PFSK-1 (cell line): Measurements from ENCODE around the gene SIVA1.
A peak's percentile ranks its signal among the peaks of the same experiment; 100 is the strongest.

ENCODE experiments used
- FOXP2 ChIP-seq: optimal IDR thresholded peaks from 2 replicates; pipeline ENCODE3; 2011; ENCODE audit warnings: borderline replicate concordance, control low read depth, inconsistent platforms; ENCODE audit not compliant: insufficient read depth; ENCODE audit errors: extremely low read length, extremely low read depth
- POLR2AphosphoS5 ChIP-seq: IDR thresholded peaks from 2 replicates; pipeline ENCODE4 v1.6.1; 2012; ENCODE audit warnings: low read depth, mild to moderate bottlenecking, control low read depth, low read length, moderate library complexity
- REST ChIP-seq, 2 experiments: IDR thresholded peaks; 2 replicates each; pipeline versions ENCODE4 v1.6.1 to v1.8.0; 2011 to 2012; ENCODE audit warnings: low read depth in 2 of 2, low read length in 2 of 2, control low read depth in 1 of 2, inconsistent platforms in 1 of 2, mild to moderate bottlenecking in 1 of 2, moderate library complexity in 1 of 2; ENCODE audit not compliant: insufficient read depth in 1 of 2
- SIN3A ChIP-seq: IDR thresholded peaks from 2 replicates; pipeline ENCODE4 v1.6.1; 2012; ENCODE audit warnings: mild to moderate bottlenecking, low read length, moderate library complexity, borderline replicate concordance; ENCODE audit not compliant: insufficient read depth
- TAF1 ChIP-seq: IDR thresholded peaks from 2 replicates; pipeline ENCODE4 v1.6.1; 2012; ENCODE audit warnings: low read length, control low read depth, borderline replicate concordance; ENCODE audit not compliant: insufficient read depth

SIVA1 gene

GRCh38 chr14:104792101-104792884, 39.3 kb downstream of the SIVA1 start:
- no peak for TF ChIP-seq FOXP2
- TF ChIP-seq TAF1, result no peak
- no peak for TF ChIP-seq SIN3A
- no peak for TF ChIP-seq POLR2AphosphoS5
- TF ChIP-seq REST (IDR thresholded peaks at IDR 0.05; ENCODE audit: insufficient read depth in 1 of 2, low read depth in 2 of 2, low read length in 2 of 2), result no peak

GRCh38 chr14:104792945-104793702, 40.2 kb downstream of the SIVA1 start:
- TF ChIP-seq TAF1 (no peak), FOXP2 (no peak), SIN3A (no peak), REST (IDR thresholded peaks at IDR 0.05; ENCODE audit: insufficient read depth in 1 of 2, low read depth in 2 of 2, low read length in 2 of 2) (no peak), POLR2AphosphoS5 (no peak)

- TF ChIP-seq TAF1 (no peak), FOXP2 (no peak), REST (IDR thresholded peaks at IDR 0.05; ENCODE audit: insufficient read depth in 1 of 2, low read depth in 2 of 2, low read length in 2 of 2) (no peak), SIN3A (no peak), POLR2AphosphoS5 (no peak)
Measured at GRCh38 chr14:104793703-104793959, 40.7 kb downstream of the SIVA1 start.

GRCh38 chr14:104794099-104794498, 41.2 kb downstream of the SIVA1 start:
- TF ChIP-seq POLR2AphosphoS5 (0 out of 2 replicates have a peak, but pooled peaks have one; percentile 15), REST (IDR thresholded peaks at IDR 0.05; ENCODE audit: insufficient read depth in 1 of 2, low read depth in 2 of 2, low read length in 2 of 2) (no peak)

GRCh38 chr14:104794631-104794992, 41.7 kb downstream of the SIVA1 start:
- TF ChIP-seq REST (IDR thresholded peaks at IDR 0.05; ENCODE audit: insufficient read depth in 1 of 2, low read depth in 2 of 2, low read length in 2 of 2) (no peak), TAF1 (no peak), SIN3A (no peak), FOXP2 (no peak), POLR2AphosphoS5 (no peak)
